Stimulated activated naive CD8-positive, alpha-beta T cell treated with anti-CD3 and anti-CD28 coated beads, Interleukin-15, Interleukin-2, amounts not matched to agents 100 U/mL and 50 U/mL, for 24 hours (primary cell): ENCODE results near the gene GTF3A.

Experiments used
- ATAC-seq: fragments of 150-1000 bp; cut with Tn5 transposase; one replicate; pipeline ENCODE4 v1.10.0; 2021
- DNase-seq: peaks from one replicate; pipeline ENCODE4 v3.0.0; 2021

The GTF3A gene

GRCh38 chr13:27405546-27406134 is 18.8 kb upstream of the GTF3A start:
- ATAC-seq: no peak
- no peak for DNase-seq

DNA sequence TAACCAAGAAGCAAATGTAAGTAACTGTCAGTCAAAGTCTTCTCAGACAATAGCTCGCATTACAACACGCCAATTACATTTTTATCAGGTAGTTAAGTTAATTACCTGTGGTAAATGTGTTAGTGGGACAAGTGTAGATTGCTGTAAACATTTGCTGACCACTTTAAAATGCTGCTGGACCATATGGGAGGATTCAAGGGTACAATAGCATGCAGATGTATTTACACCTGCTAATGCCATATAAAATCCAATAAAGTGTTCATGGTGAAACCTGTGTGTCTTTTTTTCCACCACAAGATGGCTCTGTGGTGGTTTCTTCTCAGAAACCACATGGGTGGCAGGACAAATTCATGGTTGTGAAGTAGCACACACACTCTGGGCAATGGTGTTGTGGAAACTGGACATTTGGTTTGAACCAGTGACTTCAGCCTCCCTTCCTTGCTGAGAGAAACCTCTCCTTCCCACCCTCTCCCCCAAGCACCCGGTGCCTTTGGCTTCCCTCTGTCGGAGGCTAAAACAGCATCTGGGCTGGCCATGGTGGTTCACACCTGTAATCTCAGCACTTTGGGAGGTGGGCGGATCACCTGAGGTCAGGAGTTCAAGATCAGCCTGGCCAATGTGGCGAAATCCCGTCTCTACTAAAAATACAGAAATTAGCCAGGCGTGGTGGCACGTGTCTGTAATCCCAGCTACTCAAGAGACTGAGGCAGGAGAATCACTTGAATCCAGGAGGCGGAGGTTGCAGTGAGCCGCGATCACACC is 18.1 kb upstream of the GTF3A start:
- ATAC-seq (peak; percentile 61), DNase-seq (no peak)

DNA sequence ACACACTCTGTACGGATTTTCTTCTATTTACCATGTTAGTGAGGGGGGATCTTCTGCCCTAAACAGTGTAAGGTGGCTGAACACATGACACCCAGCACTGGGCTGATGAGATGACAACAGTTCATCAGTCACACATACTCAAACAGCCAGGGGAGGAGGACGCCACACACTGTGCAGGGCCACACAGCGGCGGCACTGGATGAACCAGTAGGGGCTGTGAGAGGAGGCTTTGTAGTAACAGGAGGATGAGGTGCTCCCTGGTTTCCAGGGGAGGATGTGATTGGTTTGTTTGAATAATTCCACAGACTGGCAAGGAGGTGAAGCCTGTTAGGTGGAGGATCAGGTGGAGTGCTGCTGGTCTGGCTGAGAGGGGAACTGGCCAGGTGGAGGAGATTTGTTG is 16.3 kb upstream of the GTF3A start:
- DNase-seq: no peak
- ATAC-seq: no peak

DNA sequence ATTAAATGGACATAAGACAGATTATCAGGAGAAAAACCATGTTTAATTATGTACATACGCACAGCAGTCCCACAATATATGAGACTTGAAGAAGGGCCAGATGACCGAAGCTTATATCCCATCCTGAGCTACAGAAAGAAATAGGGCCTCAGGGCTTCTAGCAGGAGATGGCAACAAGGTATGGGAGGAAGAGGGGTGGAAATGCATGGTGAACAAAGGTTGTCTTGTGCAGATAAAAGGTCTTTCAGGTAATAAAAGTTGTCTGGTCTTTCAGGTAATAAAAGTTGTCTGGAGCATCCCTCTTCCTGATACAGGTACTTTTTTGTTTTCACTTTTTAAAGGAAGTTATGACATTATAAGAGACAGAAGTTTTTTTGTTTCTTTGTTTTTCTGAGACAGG is 15.4 kb upstream of the GTF3A start:
- ATAC-seq (no peak), DNase-seq (no peak)

GRCh38 chr13:27411341-27411740 is 13.1 kb upstream of the GTF3A start:
- DNase-seq (no peak), ATAC-seq (no peak)

- DNase-seq (no peak), ATAC-seq (no peak)
Measured at GRCh38 chr13:27415116-27415515, 9.3 kb upstream of the GTF3A start.

DNA sequence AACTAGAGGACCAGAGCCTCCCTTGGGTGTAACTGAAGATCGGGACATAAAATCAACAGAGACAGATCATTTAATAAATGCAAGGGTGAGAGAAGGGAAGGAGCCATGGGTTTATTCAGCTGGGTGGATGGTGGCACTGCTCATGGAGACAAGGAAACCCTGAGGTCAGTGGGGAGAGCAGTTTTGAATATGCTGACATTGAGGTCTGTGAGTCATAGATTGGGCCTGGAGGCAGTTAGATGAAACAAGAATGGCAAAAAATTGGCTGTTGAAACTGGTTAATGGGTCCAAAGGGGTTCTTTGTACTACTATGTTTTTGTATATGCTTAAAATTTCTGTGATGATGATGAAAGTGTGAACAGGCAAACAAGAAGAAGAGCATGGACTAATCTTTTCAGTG is 5.1 kb upstream of the GTF3A start:
- DNase-seq (no peak), ATAC-seq (no peak)

DNA sequence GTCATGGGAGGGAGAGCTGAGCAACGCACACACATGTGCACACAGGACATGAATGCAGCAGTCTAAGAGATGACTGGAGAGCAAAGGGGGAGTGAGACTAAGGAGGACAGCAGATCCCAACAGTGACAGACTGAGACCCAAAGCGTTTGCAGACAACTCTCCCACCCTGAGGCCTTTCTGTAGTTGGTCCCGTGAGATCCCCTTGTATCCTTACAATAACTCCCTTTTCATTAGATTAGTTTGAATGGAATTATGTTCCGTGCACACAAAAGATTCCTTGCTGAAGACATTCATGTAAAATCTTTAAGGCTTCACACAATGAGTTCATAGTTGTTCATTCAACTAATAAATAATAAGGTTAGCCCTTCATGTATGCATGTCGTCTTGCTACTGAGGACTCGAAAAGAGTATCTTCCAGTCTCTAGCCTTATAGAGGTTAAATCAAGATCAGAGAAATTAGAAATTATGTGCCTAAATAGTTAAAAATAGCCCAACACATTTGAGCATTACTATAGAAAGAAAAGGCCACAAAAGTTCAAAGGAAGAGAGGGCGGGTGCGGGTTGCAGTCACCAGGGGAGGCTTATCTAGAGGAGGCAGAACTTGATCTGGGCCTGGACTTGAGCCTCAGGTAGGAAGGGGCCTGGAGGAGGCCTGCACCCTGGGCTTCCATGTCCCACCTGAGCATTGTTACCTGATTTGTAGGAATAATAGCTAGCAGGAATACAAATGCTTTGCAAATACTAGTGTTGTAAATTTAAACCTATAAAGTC is 3.1 kb upstream of the GTF3A start:
- no peak for DNase-seq
- ATAC-seq: no peak

GRCh38 chr13:27423333-27423732 is 1.1 kb upstream of the GTF3A start:
- DNase-seq (no peak), ATAC-seq (no peak)

DNA sequence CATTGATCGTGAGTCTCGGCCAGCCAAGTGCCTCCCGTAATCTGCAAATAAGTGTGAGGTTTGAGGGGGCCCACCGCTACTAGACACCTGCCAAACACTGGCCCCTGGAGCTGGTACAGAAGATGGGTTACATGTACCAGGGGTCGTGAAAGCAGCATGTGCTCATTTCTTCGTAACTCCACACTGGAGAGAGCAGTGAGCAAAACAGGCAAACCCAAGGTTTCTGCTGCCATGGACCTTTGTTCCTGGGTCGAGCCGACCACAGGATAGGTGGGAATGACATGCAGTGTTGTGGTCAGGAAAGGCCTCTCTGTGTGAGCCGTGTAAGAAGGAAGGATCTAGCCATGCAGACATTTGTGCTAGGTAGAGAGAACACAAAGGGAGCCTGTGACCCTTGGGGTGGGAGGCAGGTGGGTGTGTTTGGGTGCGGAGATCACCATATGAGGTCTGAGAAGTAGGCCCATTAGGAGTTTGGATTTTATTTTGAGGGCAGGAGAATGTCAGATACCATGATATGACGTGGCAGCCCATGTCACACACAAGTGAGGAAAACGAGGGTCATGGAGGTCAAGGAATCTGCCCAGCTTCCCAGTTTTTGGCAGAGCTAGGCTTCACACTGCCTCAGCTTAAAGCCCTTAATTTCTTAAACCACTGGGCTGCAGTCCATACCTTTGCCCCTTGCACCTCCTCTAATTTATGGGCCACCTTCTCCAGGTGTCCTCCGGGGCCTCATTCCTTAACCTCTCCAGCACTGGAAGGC is 919 bp downstream of the GTF3A start:
- no peak for ATAC-seq
- peak; percentile 37 for DNase-seq

DNA sequence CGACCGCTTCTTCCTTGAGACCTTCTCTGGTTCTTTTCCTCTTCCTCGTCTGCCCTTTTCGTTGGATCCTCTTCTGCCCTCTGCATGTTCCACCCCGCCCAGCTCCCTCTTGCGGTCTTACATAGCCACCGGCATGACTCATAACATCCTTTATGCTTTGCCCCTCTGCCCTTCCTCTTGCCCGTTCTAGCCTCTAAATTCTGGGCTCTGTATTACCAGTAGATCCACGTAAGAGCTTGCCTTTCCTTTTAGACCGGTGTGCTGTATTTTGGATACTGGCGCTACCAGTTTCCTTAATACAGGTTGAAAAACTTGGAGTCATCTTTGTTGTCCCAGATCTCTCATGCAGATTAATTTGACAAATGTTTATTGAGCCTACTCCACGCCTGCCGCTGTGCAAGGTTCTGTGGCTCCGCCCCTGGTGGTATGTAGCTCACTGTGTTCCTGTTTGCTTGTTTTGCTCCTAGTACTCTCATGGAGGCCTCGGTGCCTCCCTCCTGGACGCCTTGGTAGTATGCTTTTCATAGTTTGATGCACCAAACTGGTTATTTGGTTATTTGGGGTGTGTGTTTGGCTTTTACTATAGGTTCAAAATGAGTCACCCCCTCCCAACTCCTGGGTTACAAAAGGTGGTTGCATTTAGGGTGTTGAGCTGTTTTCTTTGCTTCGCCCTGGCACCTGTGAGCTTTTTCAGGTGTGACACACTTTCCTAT is 1.7 kb downstream of the GTF3A start:
- DNase-seq (peak; percentile 78), ATAC-seq (peak; percentile 72)

DNA sequence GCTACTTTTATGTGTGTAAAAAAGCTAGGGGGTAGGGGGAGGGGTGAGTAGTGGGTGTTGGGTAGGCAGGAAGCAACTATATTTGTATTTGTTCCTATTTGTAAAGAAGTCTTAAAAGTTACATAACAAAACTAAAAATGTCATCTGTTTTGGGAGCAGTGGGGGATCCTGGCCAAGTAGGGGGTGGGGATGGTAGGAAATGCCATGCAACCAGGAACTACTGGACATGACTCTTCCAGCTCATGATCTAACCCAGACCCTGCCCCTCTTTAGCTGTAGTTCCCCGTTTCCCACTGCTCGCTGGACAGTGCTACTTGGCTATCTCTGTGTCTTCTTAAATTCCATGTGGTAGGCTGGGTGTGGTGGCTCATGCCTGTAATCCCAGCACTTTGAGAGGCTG is 3.2 kb downstream of the GTF3A start:
- DNase-seq: no peak
- ATAC-seq: no peak

DNA sequence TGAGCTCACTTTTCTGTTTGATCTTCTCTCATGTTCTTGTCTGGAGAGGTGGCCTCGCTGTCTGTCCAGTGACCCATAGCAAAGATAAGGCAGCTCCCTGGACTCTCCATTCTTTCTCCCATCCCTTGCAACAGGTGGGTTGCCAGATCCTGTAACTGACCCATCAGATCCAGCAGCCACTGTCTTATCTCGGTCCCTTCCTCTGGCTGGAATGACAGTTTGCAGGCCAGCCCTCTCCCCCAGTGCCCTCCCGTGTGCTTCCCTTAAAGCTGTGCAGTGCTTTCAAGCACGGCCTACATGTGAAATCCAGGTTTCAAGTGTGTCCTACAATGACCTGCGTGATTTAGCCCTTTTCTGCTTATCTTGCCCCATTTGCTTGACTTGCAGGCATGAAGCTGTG is 3.7 kb downstream of the GTF3A start:
- DNase-seq (no peak), ATAC-seq (no peak)

- ATAC-seq (no peak), DNase-seq (no peak)
Measured at GRCh38 chr13:27432180-27432579, 7.8 kb downstream of the GTF3A start.

DNA sequence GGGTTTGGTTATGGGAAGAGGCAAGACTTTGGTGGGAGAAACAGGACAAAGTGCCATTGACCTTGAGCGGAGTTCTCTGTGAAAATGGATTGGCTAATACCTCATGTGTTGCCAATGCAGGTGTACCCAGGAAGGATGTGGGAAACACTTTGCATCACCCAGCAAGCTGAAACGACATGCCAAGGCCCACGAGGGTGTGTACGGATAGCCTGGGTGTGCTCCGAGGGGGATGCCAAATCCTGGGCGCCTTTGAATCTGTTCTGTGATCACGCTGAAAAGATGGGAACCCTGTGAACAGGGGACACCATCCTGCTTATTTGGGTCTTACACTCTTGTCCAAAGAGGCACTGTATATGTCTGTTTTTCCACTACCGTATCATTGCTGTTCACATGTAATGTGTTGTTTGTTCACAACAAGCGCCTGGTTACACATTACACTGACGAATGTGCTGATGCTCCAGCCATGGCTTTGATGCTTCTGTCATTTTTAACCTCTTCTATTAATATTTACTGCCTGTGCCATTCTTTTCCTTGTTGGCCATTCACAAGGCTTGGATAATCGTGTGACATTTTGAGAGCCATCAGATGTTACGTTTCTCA is 8.3 kb downstream of the GTF3A start:
- ATAC-seq (no peak), DNase-seq (no peak)

- ATAC-seq: no peak
- no peak for DNase-seq
Measured at GRCh38 chr13:27437126-27437525, 12.7 kb downstream of the GTF3A start.

DNA sequence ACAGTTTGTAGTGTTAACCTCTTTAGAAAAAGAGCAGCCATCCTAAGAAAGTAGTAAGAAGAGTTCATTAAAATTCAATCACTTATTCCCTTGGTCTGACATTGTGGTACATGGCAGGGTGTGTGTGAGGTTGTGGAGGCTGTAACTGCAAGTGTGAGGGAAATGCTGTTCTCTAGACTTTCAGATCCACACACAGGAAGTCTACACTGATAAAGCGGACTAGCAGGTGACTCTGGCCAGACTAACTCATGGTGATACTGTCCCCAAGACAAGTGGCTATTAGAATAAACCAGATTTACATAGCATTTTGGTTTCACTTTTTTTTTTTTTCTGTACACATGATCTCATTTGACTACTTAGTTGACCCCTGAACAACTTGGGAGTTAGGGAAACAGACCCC is 16.0 kb downstream of the GTF3A start:
- ATAC-seq (no peak), DNase-seq (no peak)

- ATAC-seq (peak; percentile 58), DNase-seq (peak; percentile 35)
Measured at GRCh38 chr13:27442071-27442647, 17.7 kb downstream of the GTF3A start.

DNA sequence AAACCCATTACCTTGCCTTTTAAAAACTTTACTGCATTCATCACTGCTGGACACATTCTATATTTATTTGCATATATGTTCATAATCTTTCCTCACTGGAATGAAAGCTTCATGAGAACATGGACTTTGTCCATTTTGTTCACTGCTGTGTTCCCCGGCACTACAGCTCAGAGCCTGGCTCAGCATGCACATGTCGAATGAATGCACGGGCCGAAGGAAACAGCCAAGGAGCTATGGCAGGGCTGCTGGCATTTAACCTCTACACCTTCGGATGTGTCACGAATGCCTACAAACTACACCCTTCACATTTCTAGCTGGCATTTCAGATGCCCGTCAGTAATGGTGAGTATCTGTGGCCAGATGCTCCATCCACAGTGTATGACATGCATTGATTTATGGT is 18.4 kb downstream of the GTF3A start:
- ATAC-seq: no peak
- no peak for DNase-seq

- no peak for DNase-seq
Measured at GRCh38 chr13:27446986-27447583, 22.7 kb downstream of the GTF3A start.

GRCh38 chr13:27448308-27448707 is 23.9 kb downstream of the GTF3A start:
- ATAC-seq (no peak), DNase-seq (no peak)

More at GRCh38 chr13:27446986-27447583, 22.7 kb downstream of the GTF3A start:
- ATAC-seq: no peak
